PC-9 (cell line): Measurements from ENCODE around the gene WRNIP1.

ENCODE experiments used
- EZH2 ChIP-seq: fragments of 200-600 bp; sonication (generic); IDR thresholded peaks from 2 replicates; pipeline ENCODE4 v1.8.0; 2017; ENCODE audit warnings: antibody characterized with exemption, low read depth
- TF ChIP-seq, protein P1 (sequence below): fragments of 200-600 bp; sonication (generic); conservative IDR thresholded peaks from 2 replicates; pipeline ENCODE4 v1.6.1; 2017; ENCODE audit warnings: mixed run types, antibody characterized with exemption, mild to moderate bottlenecking, moderate library complexity

- TF ChIP-seq, protein P1, sequence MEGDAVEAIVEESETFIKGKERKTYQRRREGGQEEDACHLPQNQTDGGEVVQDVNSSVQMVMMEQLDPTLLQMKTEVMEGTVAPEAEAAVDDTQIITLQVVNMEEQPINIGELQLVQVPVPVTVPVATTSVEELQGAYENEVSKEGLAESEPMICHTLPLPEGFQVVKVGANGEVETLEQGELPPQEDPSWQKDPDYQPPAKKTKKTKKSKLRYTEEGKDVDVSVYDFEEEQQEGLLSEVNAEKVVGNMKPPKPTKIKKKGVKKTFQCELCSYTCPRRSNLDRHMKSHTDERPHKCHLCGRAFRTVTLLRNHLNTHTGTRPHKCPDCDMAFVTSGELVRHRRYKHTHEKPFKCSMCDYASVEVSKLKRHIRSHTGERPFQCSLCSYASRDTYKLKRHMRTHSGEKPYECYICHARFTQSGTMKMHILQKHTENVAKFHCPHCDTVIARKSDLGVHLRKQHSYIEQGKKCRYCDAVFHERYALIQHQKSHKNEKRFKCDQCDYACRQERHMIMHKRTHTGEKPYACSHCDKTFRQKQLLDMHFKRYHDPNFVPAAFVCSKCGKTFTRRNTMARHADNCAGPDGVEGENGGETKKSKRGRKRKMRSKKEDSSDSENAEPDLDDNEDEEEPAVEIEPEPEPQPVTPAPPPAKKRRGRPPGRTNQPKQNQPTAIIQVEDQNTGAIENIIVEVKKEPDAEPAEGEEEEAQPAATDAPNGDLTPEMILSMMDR, result no peak
- TF ChIP-seq EZH2, result no peak
Observed at GRCh38 chr6:2756687-2757224, 8.4 kb upstream of the WRNIP1 start.
